VCaP (cell line): ENCODE data around the gene TBC1D2B.

Source experiments
- H3K27ac ChIP-seq: fragments of 450-650 bp; 2 replicates; pipeline ENCODE4 v1.5.1; 2017
- CTCF ChIP-seq: fragments of 450-650 bp; conservative IDR thresholded peaks from 2 replicates; pipeline ENCODE4 v1.5.1; 2017; ENCODE audit warnings: mild to moderate bottlenecking, moderate library complexity

Gene TBC1D2B

GRCh38 chr15:78064544-78064943 is 13.0 kb downstream of the TBC1D2B start:
- H3K27ac ChIP-seq: peak overlapping the region; percentile 96
- no peak for TF ChIP-seq CTCF

DNA sequence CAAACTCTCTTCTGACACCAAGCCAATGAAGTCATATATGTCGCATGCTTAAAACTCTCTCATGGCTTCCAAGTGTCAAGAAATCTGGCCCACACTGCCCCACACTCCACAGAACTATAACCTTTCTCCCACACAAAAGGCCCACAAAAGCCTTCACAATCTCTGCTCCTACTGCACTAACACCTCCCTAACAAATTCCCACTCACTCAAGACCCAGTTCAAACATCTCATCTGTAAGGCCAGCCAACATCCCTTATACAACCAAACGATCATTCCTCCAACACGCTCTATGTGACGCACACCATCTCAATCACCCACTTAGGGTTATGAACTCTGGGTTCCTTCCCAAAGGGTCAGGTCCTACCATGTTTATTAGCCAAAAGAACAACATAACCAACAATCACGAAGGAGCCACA is 13.5 kb downstream of the TBC1D2B start:
- TF ChIP-seq CTCF: no peak
- H3K27ac ChIP-seq: no peak overlapping the region; the same call in 1 of the 2 replicates

GRCh38 chr15:78063217-78063616 is 14.3 kb downstream of the TBC1D2B start:
- H3K27ac ChIP-seq: no peak overlapping the region; the same call in 1 of the 2 replicates
- TF ChIP-seq CTCF: no peak

GRCh38 chr15:78061963-78062427 is 15.5 kb downstream of the TBC1D2B start:
- TF ChIP-seq CTCF: no peak
- H3K27ac ChIP-seq: peak overlapping the region; percentile 46

- peak overlapping the region; percentile 75 for H3K27ac ChIP-seq
- no peak for TF ChIP-seq CTCF
These were observed 17.3 kb downstream of the TBC1D2B start for GRCh38 chr15:78060232-78060631.

DNA sequence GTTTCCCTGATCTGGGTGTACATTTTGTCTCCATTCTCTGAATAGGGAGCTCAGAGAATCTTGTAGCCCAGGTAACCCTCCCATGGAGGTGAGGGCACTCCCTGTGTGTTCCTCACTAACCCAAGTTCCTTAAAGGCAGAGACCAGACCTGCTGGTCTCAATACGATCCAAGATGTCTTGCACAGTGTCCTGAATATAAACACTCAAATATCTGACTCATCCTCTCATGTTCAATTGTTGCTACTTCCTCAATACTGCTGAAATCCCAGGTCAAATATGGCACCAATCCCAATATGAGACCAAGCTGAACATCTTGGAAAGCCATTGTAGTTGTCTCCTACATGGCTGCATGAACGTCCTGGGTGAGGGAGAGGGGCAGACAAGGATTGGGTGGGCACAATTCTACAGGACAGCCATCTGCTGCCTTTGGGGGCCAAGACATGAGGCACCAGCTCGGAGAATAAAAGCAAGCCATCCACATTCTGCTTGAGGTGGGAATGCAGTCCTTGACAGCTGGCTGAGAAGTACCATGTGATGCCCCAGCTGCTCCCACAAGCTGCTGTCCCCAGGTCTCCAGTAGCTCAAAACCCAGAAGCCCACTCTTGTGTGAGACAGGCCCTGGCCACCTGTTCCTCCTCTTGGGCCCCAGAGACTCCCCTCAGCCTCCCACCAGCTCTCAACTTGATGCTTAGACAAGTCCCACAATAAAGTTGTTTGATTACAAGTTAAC is 18.2 kb downstream of the TBC1D2B start:
- H3K27ac ChIP-seq: peak overlapping the region; percentile 75
- TF ChIP-seq CTCF: no peak

- TF ChIP-seq CTCF: no peak
- peak overlapping the region; percentile 75 for H3K27ac ChIP-seq
These were observed 19.0 kb downstream of the TBC1D2B start for GRCh38 chr15:78058401-78058935.
